Lower leg skin (tissue), 3 donors: ENCODE results near the gene BTNL3.

Experiments used
- CTCF ChIP-seq, 3 donors: fragments of 450-650 bp; IDR thresholded peaks; one replicate each; pipeline ENCODE4 v1.5.1; 2016; ENCODE audit warnings: antibody characterized with exemption in 3 of 3, mild to moderate bottlenecking in 3 of 3, moderate library complexity in 2 of 3
- POLR2A ChIP-seq, 2 donors: fragments of 450-650 bp; IDR thresholded peaks; one replicate each; pipeline ENCODE4 v1.6.1; 2016 to 2017; ENCODE audit warnings: antibody characterized with exemption in 2 of 2, mild to moderate bottlenecking in 1 of 2, moderate library complexity in 1 of 2

GRCh38 chr5:181047288-181047687 is 58.6 kb downstream of the BTNL3 start:
- no peak for TF ChIP-seq CTCF (IDR thresholded peaks at IDR 0.05)
- TF ChIP-seq POLR2A (IDR thresholded peaks at IDR 0.05) = no peak
